Measurements from ENCODE around the gene SLC51A.
"Not testable (repeated sequence)": the region's sequence is repeated elsewhere in the genome, so short reads cannot be mapped to it uniquely, and the experiment has no call there.

Gene SLC51A

DNA sequence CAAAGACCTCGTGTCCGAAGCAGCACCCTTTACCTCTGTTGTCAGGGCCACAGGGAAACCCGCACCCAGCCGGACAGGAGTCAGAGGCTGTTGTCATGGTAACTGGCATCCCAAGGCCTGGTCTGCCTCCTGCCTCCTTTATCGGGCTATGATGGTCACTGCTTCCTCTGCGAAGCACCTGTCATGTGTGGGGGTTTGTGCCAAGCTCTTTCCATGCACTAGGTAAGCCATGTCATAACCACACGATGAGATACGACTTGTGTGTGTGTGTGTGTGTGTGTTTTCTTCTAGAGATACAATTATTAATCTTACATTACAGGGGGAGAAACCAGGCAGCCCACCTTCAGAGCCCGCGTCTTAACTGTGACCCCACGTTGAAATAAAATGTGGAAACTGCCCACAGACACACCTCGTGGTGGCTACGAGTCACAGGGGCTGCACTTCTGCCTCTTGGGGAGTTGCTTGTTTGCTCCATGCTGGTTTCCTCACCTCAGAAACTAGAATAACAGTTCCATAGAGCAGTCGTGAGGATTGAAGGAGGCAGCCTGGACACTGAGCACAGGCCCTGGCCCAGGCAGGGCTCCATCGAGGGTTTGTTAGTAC, 23.1 kb upstream of the SLC51A start:
- no peak overlapping the region for H3K4me3 ChIP-seq (ENCODE audit: low read depth, low read length)

DNA sequence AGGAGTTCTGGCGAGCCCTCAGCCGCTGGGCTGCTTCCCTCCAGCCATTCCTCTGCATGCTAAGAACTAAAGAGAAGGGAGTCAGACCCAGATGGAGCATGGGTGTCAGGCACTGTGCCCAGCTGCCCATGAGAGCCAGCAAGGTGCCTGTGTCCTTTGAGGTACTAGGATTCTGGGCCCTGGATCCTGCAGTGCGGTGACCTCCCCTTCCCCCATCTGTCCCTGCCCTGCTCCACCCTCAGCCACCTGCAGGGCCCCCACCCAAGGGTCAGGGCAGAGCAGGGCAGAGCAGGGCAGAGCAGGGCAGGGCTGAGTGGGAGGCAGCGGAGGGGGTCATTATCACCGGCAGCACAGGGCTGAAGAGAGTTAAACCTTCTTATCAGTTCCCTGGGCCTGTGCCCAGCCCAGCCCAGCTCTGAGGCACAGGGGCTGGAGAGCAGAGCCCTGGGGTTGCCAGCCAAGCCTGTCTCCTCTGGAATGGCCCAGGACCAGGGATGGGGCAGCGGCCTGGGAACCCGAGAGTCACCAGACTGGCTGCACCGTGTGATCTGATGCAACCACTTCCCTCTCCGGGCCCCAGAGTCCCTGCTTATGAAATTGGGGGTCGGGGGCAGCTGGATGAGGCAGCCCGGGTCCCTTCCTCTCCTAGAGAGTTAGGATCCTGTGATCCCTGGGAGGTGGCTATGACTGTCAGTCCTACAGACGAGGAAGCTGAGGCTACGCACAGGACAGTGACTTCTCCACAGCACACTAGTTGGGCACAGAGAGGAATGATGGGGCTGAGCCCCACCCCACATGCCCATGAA, 22.4 kb upstream of the SLC51A start:
- no peak overlapping the region for H3K4me3 ChIP-seq (ENCODE audit: low read depth, low read length)

GRCh38 chr3:196194542-196194915, 21.8 kb upstream of the SLC51A start:
- H3K4me3 ChIP-seq (ENCODE audit: low read depth, low read length): no peak overlapping the region

- H3K4me3 ChIP-seq (ENCODE audit: low read depth, low read length): no peak overlapping the region
Observed at GRCh38 chr3:196195664-196196265, 20.6 kb upstream of the SLC51A start.

- no peak overlapping the region for H3K4me3 ChIP-seq (ENCODE audit: low read depth, low read length)
Observed at GRCh38 chr3:196197524-196197923, 18.8 kb upstream of the SLC51A start.

DNA sequence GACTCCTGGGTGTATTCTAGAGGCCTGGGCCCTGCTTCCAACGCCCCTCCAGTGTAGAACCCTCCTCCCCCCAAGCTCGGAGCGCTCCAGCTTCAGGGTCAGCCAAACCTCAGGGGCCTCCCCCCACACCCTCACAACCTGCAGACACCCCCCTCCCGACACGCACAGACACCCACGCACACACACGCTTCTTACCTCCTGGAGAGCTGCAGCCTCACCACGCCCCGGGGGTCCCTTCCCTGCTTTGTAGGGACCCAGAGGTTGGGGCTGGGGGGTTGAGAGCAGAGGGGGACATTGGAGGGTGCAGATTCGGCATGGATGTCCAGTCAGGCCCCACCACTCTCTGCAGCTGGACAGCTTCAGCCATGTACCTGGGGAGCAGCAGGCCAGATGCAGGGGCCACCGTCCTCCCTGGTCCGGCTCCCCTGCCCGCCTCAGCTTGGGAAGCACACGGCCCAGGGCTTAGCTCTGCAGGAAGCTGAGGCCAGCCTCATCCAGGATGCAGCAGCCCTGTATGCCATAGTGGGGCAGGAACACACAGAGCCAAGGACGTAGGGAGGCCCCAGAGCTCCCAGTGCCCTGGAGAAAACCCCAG, 18.2 kb upstream of the SLC51A start:
- H3K4me3 ChIP-seq (ENCODE audit: low read depth, low read length): no peak overlapping the region

GRCh38 chr3:196198771-196199753, 17.3 kb upstream of the SLC51A start:
- peak overlapping the region; percentile 2 for H3K4me3 ChIP-seq (ENCODE audit: low read depth, low read length)

GRCh38 chr3:196202516-196202970, 13.8 kb upstream of the SLC51A start:
- H3K4me3 ChIP-seq (ENCODE audit: low read depth, low read length): no peak overlapping the region

GRCh38 chr3:196203846-196204245, 12.5 kb upstream of the SLC51A start:
- no peak overlapping the region for H3K4me3 ChIP-seq (ENCODE audit: low read depth, low read length)

DNA sequence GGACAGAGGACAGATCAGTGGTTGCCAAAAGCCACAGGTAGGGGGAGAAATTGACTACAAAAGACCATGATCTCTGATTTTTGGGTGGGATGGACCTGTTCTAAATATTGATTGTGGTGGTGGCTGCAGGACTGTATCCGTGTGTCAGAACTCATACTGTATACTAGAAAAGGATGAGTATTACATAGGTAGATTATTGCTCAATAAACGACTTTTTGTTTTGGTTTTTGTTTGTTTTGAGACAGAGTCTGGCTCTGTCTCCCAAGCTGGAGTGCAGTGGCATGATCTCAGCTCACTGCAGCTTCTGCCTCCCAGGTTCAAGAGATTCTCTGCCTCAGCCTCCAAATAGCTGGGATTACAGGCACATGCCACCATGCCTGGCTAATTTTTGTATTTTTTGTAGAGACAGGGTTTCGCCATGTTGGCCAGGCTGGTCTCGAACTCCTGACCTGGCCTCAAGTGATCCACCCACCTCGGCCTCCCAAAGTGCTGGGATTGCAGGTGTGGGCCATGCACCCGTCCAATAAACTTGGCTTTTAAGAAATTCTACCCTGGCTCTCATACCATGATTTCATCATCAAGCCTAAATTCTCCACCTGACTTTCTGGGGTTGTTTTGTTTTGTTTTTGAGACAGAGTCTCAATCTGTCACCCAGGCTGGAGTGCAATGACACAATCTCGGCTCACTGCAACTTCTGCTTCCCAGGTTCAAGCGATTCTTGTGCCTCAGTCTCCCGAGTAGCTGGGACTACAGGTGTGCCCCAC, 10.7 kb upstream of the SLC51A start:
- not testable (repeated sequence) for H3K4me3 ChIP-seq (ENCODE audit: low read depth, low read length)

- H3K4me3 ChIP-seq (ENCODE audit: low read depth, low read length): peak overlapping the region; percentile 50
Observed at GRCh38 chr3:196207159-196207832, 9.0 kb upstream of the SLC51A start.

GRCh38 chr3:196207833-196208607, 8.3 kb upstream of the SLC51A start:
- peak overlapping the region; percentile 48 for H3K4me3 ChIP-seq (ENCODE audit: low read depth, low read length)

DNA sequence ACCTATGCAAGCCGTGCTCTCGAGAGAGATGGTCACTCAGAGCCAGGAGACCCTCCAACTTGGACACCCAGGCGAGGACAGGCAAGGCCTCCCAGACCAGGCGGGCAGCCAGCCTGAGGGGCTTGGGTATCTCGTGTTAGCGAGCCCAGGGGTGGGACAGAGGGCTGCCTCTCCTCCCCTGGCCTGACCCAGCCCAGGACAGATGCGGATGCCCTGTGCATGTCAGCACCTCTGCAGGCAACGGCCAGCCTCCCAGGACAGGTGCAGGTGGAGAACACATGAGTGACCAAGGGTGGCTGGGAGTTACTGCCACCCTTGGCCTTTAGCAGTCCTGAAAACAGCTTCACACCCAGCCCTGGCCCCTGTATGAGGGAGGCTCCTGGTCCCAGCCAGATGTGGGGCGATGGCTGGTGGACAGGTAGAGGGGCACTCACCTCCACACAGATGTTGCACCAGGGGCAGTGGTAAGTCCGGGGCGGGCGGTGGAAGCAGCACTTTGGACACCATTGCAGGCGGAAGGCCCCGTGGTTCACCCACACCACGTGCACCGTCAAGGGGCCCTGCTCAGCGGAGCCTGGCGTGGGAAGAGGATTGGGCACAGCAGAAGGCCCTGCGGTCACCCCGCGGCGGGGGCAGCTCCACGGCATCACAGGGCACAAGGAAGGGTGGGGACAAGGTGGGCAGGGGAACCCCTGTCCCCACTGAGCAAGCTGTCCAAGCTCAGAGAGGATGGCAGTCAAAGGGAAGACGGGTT, 7.2 kb upstream of the SLC51A start:
- no peak overlapping the region for H3K4me3 ChIP-seq (ENCODE audit: low read depth, low read length)

DNA sequence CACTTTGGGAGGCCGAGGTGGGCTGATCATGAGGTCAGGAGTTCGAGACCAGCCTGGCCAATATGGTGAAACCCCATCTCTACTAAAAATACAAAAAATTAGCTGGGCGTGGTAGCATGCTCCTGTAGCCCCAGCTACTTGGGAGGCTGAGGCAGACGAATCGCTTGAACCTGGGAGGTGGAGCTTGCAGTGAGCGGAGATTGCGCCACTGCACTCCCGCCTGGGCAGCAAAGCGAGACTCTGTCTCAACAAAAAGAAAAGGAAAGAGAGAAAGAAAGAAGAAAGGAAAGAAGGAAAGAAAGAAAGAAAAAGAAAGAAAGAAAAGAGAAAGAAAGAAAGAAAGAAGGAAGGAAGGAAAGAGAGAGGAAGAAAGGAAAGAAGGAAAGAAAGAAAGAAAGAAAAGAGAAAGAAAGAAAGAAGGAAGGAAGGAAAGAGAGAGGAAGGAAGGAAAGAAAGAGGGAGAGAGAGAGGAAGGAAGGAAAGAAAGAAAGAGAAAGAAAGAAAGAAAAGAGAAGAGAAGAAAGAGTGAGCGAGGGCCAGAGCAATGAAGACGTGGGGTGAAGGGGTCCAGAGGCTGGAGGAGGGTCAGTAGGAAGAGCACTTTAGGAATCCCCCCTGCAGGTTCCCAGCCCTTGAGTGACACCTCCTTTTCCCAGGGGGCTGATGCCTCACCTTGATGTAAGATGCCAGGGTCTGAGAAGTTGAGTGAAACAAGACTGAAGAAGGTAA, 6.2 kb upstream of the SLC51A start:
- not testable (repeated sequence) for H3K4me3 ChIP-seq (ENCODE audit: low read depth, low read length)

DNA sequence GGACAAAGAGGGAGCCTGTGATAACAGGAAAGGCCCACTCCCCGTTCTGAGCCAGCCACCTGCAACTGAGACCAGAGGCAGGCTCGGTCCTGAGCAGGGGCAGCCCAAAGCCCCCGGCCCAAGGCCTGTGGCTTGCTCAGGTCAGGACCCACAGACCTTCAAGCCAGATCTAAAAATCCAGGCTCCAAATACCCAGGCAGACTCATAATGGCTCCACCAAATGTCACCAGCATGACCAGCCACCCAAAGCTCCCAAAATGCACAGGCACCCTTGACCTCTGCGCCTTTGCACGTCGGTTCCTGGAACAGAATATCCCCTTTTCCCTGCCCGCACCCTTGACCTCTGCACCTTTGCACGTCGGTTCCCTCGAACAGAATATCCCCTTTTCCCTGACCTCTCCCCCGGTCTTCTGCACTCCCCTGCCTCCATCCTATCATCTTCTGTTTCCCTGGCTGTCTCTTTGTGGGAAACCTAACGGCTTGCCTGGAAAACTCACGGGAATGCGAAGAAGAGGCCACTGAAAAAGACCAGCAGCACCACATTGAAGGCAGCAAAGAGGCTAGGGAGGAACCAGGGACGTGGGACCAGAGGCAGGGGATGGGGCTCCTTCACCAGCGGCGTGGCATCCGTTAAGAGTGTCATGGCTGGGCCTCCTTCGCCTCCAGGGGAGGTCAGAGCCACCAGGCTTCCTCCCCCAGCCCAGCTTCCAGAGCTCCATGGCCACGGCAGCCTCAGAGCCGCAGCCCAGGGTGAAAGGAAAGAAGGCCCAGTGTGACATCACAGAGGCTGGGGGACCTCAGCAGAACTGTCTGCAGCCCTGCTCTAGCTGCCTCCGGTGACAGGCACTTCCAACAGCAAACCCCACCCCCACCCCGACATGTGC, 5.4 kb upstream of the SLC51A start, which contains the start of gene ZDHHC19:
ZDHHC19 (minus strand) TSS at position 728 of the 884 bp plus-strand sequence; CDS start at position 643, 85 bp downstream.
- no peak within 1 kb of the TSS for H3K4me3 ChIP-seq (ENCODE audit: low read depth, low read length)

Data from iPS-11a (cell line).